OCI-LY7 (cell line): ENCODE results near the gene SPECC1L. TPM values are rescaled to one million over a fixed set of nuclear protein-coding genes. Genes with fewer than 3 reads are reported as not detected.

Source experiments
- BruUV-seq: library from RNA; stranded (reverse); fragments of 400-500 nt; replicated peaks from 2 replicates; lab custom pipeline; 2021; lab: Mats Ljungman, UMichigan
- CTCF ChIA-PET: fragments of 300-600 bp; sonication (Branson Sonifier 250); formaldehyde crosslinking; loops from one replicate; lab custom pipeline; 2022; ENCODE audit warnings: antibody characterized with exemption; ENCODE audit not compliant: unreplicated experiment; lab: Charles Lee
- POLR2A ChIA-PET: fragments of 300-600 bp; sonication (Branson Sonifier 250); formaldehyde crosslinking; loops from one replicate; lab custom pipeline; 2022; ENCODE audit warnings: antibody characterized with exemption; lab: Charles Lee
- DNase-seq: peaks from one replicate; pipeline ENCODE4 v3.0.0-alpha.2; 2015; ENCODE audit warnings: low spot score
- H2AFZ ChIP-seq: fragments of 200-600 bp; sonication (generic), shearing (Covaris generic); 2 replicates; pipeline ENCODE4 v1.6.1; 2014; ENCODE audit warnings: mild to moderate bottlenecking, antibody characterized with exemption, low read length, moderate library complexity
- H3K27ac ChIP-seq: fragments of 200-600 bp; sonication (generic); 2 replicates; pipeline ENCODE4 v1.5.1; 2014; ENCODE audit warnings: mixed run types, low read depth, mild to moderate bottlenecking, moderate library complexity, low read length, inconsistent platforms; ENCODE audit not compliant: poor library complexity, severe bottlenecking
- H3K36me3 ChIP-seq: fragments of 200-600 bp; sonication (generic); 2 replicates; pipeline ENCODE4 v1.6.1; 2014; ENCODE audit warnings: mild to moderate bottlenecking, antibody characterized with exemption, low read length, moderate library complexity, mixed read lengths; ENCODE audit not compliant: insufficient read depth
- H3K4me1 ChIP-seq: fragments of 200-600 bp; sonication (generic); 2 replicates; pipeline ENCODE4 v1.5.1; 2014; ENCODE audit warnings: mild to moderate bottlenecking, low read length; ENCODE audit not compliant: insufficient read depth, poor library complexity, severe bottlenecking
- H3K4me2 ChIP-seq: fragments of 200-600 bp; sonication (generic); 2 replicates; pipeline ENCODE4 v1.6.1; 2014; ENCODE audit warnings: mild to moderate bottlenecking, low read length
- H3K4me3 ChIP-seq: fragments of 200-600 bp; sonication (generic); 2 replicates; pipeline ENCODE4 v1.5.1; 2014; ENCODE audit warnings: mild to moderate bottlenecking, low read depth, low read length; ENCODE audit not compliant: poor library complexity, severe bottlenecking
- H3K79me2 ChIP-seq: fragments of 200-600 bp; sonication (generic); 2 replicates; pipeline ENCODE4 v1.6.1; 2016; ENCODE audit warnings: low read depth, mild to moderate bottlenecking, low read length, moderate library complexity, mixed read lengths; ENCODE audit not compliant: insufficient read depth
- H3K9me2 ChIP-seq: fragments of 200-600 bp; sonication (generic); 2 replicates; pipeline ENCODE4 v1.6.1; 2016; ENCODE audit warnings: mild to moderate bottlenecking, low read length, mixed read lengths; ENCODE audit not compliant: insufficient read depth
- H3K9me3 ChIP-seq: fragments of 200-600 bp; sonication (generic); 2 replicates; pipeline ENCODE4 v1.6.1; 2014; ENCODE audit warnings: mild to moderate bottlenecking, mixed run types, low read length, mixed read lengths
- H4K20me1 ChIP-seq: fragments of 200-600 bp; sonication (generic); 2 replicates; pipeline ENCODE4 v1.6.1; 2014; ENCODE audit warnings: mild to moderate bottlenecking, antibody characterized with exemption, low read length, moderate library complexity, mixed read lengths; ENCODE audit not compliant: insufficient read depth
- CTCF ChIP-seq: fragments of 200-600 bp; sonication (generic); conservative IDR thresholded peaks from 2 replicates; pipeline ENCODE4 v1.5.1; 2014; ENCODE audit warnings: mild to moderate bottlenecking, antibody characterized with exemption, low read length, moderate library complexity, mixed read lengths
- EZH2phosphoT487 ChIP-seq: fragments of 200-600 bp; sonication (generic); IDR thresholded peaks from 2 replicates; pipeline ENCODE4 v1.6.1; 2018; ENCODE audit warnings: low read depth, borderline replicate concordance, mild to moderate bottlenecking, mixed run types, antibody characterized with exemption, low read length, moderate library complexity, mixed read lengths
- intact Hi-C: fragments of 100-400 bp; cut with micrococcal nuclease; formaldehyde crosslinking; loops from one replicate; pipeline ENCODE4 v1.10.0; 2022; ENCODE audit not compliant: unreplicated experiment
- total RNA-seq, 2 experiments: library from RNA; depleted of rRNA in 1 of 2; stranded (reverse); fragments of >200 nt in 1 of 2; shearing (Covaris generic) in 1 of 2; gene quantifications; 2 replicates each; pipeline ENCODE4 v1.2.3, GENCODE V29; 2014 to 2022

The SPECC1L gene
- total RNA-seq, 2 experiments from 2014 or later: 47.0 to 66.2 TPM

DNA sequence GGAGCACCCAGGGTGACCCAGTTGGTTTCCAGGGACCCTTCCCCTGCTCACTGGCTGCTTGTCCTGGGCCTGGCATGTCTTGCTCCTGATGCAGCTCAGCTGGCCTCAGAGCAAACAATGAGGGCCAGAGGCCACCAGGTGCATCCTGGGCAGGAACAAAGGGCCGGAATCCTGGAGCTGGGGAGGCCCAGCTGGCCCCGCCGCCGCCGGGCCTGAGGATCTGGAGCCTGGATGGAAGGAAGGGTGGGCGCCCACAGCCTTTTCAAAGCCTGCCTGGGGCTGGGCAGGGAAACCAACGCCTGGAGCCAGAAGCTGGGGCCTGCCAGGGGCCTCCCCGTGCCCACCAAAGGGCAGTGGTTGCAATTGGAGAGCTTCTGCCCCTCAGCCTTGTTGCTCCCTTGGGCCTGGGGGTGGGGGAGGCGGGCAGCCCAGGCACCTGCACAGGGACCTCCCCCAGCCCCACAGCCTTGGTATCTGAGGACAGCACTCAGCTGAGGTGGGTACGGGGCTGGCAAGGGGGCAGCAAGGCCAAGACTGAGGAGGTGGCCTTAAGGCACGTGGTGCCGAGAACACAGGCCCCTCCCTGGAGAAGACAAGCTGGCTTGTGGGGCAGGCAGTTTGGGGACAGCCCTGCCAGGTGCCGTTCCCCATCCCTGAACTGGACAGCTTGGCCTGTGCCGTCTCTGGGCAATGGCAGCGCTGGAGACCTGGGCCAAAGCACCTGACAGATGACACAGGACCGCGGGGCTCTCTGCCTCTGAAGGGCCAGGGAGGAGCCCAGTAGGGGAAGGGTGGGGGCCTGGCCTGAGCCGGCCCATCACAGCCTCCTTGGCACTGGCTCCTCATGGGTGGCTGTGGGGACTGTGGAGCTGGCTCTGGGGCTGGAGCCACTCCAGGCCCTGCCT lies 149.7 kb downstream of the SPECC1L start:
- CTCF ChIA-PET: interaction anchor here (0.6 kb wide), 1 partner anchor 106 kb away, joined by 4 read pairs; no protein-coding TSS in a partner anchor
- no TSS peak for BruUV-seq
- no peak overlapping the region for H3K4me3 ChIP-seq

DNA sequence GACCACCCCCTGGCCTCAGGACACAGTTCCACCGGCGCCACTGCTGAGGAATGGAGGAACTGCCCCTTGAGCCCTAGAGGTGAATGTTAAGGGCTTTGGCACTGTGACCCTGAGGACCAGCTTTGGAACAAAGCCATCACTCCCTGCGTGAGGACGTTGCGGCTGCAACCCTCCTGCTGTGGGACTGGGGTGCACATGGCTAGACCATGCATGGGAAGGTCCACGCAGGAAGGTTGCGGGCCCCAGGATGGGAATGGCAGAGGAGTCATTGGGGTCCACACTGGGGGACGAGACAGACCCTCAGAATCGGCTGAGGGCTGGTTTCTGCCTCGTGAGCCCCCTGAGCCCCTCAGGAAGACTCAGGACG lies 150.3 kb downstream of the SPECC1L start:
- Histone ChIP-seq H2AFZ (no peak overlapping the region), H3K9me3 (no peaks in the 10 kb centered on the region), H3K4me3 (no peak overlapping the region), H3K4me1 (peaks cover 17% of the 10 kb centered on the region), H3K79me2 (no peaks in the 10 kb centered on the region), H3K27ac (no peak overlapping the region), H3K9me2 (no peaks in the 10 kb centered on the region), H3K36me3 (peaks cover 6% of the 10 kb centered on the region; the same call in 1 of the 2 replicates), H4K20me1 (no peaks in the 10 kb centered on the region), H3K4me2 (no peak overlapping the region)
- ChIA-PET CTCF (no interaction called here), POLR2A (no interaction called here)
- intact Hi-C loops: loop anchor here (1.0 to 5.0 kb wide), 5 partner anchors 64 to 104 kb away; no protein-coding TSS in a partner anchor
- BruUV-seq: no TSS peak
- no peak for TF ChIP-seq EZH2phosphoT487
- TF ChIP-seq CTCF: no peak
- no peak for DNase-seq

More for the DNA sequence above, 149.7 kb downstream of the SPECC1L start:
- no peaks in the 10 kb centered on the region for H4K20me1 ChIP-seq
- no peak overlapping the region for H3K4me2 ChIP-seq
- no peaks in the 10 kb centered on the region for H3K9me3 ChIP-seq
- intact Hi-C loops: loop anchor here (5.0 kb wide), 1 partner anchor 93 kb away; no protein-coding TSS in a partner anchor
- POLR2A ChIA-PET: no interaction called here
- H3K4me1 ChIP-seq: peaks cover 11% of the 10 kb centered on the region
- H3K9me2 ChIP-seq: no peaks in the 10 kb centered on the region
- H3K27ac ChIP-seq: no peak overlapping the region
- H3K36me3 ChIP-seq: peaks cover 12% of the 10 kb centered on the region; the same call in 1 of the 2 replicates
- H3K79me2 ChIP-seq: no peaks in the 10 kb centered on the region
- TF ChIP-seq CTCF (no peak), EZH2phosphoT487 (no peak)
- no peak for DNase-seq
- no peak overlapping the region for H2AFZ ChIP-seq
